ENCODE results near the gene NCEH1.
A peak's percentile ranks its signal among the peaks of the same experiment; 100 is the strongest.
"Not testable (repeated sequence)": the region's sequence is repeated elsewhere in the genome, so short reads cannot be mapped to it uniquely, and the experiment has no call there.

Gene NCEH1

GRCh38 chr3:172710664-172711453 is at the start of gene NCEH1:
Gene NCEH1 (minus strand): TSS chr3:172711067. CDS start chr3:172710984, 83 bp downstream.
- DNase-seq, result peak; percentile 72 to 78

GRCh38 chr3:172760416-172760815 is 49.5 kb upstream of the NCEH1 start:
- not testable (repeated sequence) for DNase-seq

- DNase-seq, result no peak
These were observed 42.3 kb upstream of the NCEH1 start for GRCh38 chr3:172753125-172753524.

GRCh38 chr3:172752651-172753050 is 41.8 kb upstream of the NCEH1 start:
- no peak for DNase-seq

- peak; percentile 23 to 30 for DNase-seq
These were observed 40.4 kb upstream of the NCEH1 start for GRCh38 chr3:172751175-172751704.

GRCh38 chr3:172750368-172751174 is 39.7 kb upstream of the NCEH1 start, which contains the start of gene ECT2:
Gene ECT2 (plus strand): TSS chr3:172750726. CDS start chr3:172754531, 3,805 bp downstream.
- peak; percentile 96 to 97 for DNase-seq

- DNase-seq, result peak in 1 of 2 donors; percentile 23
These were observed 39.2 kb upstream of the NCEH1 start for GRCh38 chr3:172750069-172750367.

GRCh38 chr3:172749230-172749965 is 38.5 kb upstream of the NCEH1 start:
- no peak for DNase-seq

GRCh38 chr3:172746475-172746874 is 35.6 kb upstream of the NCEH1 start:
- no peak for DNase-seq

- no peak for DNase-seq
These were observed 28.6 kb upstream of the NCEH1 start for GRCh38 chr3:172739462-172739861.

GRCh38 chr3:172735014-172735413 is 24.1 kb upstream of the NCEH1 start:
- no peak for DNase-seq

- DNase-seq, result no peak
These were observed 15.5 kb upstream of the NCEH1 start for GRCh38 chr3:172726380-172726779.

- DNase-seq, result not testable (repeated sequence)
These were observed 11.7 kb upstream of the NCEH1 start for GRCh38 chr3:172722536-172723040.

GRCh38 chr3:172717493-172718088 is 6.7 kb upstream of the NCEH1 start:
- no peak for DNase-seq

- no peak for DNase-seq
These were observed 5.6 kb upstream of the NCEH1 start for GRCh38 chr3:172716476-172716875.

- DNase-seq, result no peak
These were observed 2.4 kb upstream of the NCEH1 start for GRCh38 chr3:172713316-172713715.

GRCh38 chr3:172711454-172711795 is 558 bp upstream of the NCEH1 start:
- DNase-seq, result no peak

- peak in 1 of 2 donors; percentile 12 for DNase-seq
These were observed 848 bp downstream of the NCEH1 start for GRCh38 chr3:172709774-172710663.

GRCh38 chr3:172708921-172709773 is 1.7 kb downstream of the NCEH1 start:
- no peak for DNase-seq

GRCh38 chr3:172707967-172708366 is 2.9 kb downstream of the NCEH1 start:
- DNase-seq, result no peak
